GM18870 (cell line): Measurements from ENCODE around the gene SIK3.

Source experiments
- ATAC-seq: cut with Tn5 transposase; IDR thresholded peaks from one replicate; pipeline ENCODE4 v1.9.1; 2021; ENCODE audit warnings: moderate library complexity; ENCODE audit not compliant: unreplicated experiment

SIK3 gene

DNA sequence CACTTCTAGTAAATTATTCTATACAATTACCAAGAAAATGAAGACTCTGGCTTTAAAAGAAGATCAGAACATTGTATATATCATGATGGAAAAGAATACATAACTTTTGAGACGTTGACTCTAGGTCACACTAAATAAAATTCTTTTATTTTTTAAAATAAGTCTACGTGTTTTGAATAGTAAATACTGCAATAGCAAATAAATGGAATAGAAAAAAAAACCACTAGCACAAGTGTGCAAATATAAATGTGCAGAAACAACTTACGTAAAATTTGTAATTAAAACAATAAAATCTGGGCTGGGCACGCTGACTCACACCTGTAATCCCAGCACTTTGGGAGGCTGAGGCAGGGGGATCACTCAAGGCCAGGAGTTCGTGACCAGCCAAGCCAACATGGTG lies 17.9 kb downstream of the SIK3 start:
- ATAC-seq = no peak

DNA sequence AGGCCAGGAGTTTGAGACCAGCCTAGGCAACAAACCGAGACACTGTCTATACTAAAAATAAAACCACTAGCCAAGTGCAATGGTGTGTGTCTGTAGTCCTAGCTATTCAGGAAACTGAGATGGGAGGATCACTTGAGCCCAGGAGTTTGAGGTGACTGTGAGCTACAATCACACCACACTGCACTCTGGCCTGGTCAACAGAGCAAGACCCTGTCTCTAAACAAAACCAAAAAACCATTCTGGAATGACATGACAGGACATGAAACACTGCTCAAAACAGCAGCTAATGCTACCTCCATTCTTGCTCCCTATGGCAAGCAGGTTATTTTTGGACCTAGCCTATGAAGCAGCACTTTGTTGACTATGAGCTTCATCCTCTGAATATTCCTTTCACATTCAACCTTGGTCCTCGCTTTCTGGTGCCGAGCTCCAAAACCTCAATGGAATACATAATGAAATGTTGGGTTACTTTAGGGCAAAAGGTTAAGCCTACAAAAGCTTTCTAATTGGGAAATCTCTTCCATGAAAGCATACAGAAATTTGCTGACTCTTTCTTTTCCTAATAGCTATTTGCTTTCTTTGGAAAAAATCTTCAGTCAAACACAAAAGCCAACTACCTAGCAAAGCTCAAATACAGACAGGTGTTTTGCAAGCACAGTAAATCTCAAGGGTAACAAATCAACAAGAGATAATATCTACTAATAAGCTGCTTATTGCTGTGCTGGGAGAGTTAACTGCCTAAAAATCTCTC lies 21.1 kb downstream of the SIK3 start:
- peak; percentile 49 for ATAC-seq

GRCh38 chr11:117075186-117075585 lies 23.0 kb downstream of the SIK3 start:
- no peak for ATAC-seq

- no peak for ATAC-seq
Measured at GRCh38 chr11:117074119-117074518, 24.1 kb downstream of the SIK3 start.

DNA sequence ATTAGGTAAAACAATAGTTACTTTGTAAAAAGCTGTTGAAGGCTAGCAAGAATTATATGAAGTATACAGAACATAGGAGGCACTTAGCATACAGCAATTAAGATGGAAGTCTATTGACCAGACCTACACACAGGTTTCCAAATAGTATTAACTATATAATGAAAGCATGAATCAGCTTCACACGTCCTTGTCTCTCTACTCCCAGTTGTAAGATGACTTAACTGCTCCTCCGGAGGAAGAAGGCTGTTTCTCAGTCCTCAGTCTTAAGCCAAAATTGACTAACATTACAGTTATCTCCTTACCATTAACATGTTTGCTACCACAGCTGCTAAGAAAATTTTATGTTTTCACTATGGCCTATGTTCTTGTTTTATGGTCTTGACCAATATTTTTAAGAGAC lies 24.7 kb downstream of the SIK3 start:
- ATAC-seq = no peak

- no peak for ATAC-seq
Measured at GRCh38 chr11:117072517-117073461, 25.4 kb downstream of the SIK3 start.

- no peak for ATAC-seq
Measured at GRCh38 chr11:117071344-117071787, 26.9 kb downstream of the SIK3 start.

GRCh38 chr11:117070016-117070415 lies 28.2 kb downstream of the SIK3 start:
- ATAC-seq = no peak

DNA sequence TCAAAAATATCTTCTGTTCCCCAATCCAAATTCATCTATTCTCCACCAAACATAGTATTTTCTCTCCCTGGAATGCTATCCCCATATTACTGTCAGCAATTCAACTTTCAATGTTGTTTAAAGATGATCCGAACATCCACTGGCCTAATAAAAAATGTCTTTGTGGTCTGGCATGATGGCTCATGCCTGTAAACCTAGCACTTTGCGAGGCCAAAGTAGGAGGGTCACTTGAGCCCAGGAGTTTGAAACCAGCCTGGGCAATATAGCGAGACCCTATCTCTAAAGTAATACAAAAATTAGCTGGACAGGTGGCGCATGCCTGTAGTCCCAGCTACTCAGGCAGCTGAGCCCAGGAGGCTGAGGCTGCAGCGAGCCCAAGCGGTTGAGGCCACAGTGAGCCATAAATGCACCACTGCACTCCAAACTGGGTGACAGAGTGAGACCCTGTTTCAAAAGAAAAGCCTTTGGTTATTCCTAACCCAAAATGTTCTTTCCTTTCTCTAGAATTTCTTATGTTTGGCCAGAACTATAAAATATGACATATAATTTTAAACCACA lies 29.8 kb downstream of the SIK3 start:
- ATAC-seq = no peak

DNA sequence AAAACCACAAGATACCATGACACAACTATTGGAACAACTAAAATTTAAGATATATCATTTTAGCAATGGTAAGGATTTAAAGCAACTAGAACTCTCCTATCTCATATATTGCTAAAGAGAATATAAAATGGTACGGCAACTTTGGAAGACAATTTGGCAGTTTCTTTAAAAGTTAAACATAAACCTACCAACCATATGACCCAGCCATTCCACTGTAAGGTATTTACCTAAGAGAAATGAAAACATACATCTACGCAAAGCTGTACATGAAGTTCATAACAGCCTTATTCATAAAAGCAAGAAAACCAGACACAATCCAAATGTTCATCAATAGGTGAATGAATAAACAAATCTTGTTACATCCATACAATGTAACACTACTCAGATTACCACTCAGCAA lies 31.3 kb downstream of the SIK3 start:
- ATAC-seq = no peak

DNA sequence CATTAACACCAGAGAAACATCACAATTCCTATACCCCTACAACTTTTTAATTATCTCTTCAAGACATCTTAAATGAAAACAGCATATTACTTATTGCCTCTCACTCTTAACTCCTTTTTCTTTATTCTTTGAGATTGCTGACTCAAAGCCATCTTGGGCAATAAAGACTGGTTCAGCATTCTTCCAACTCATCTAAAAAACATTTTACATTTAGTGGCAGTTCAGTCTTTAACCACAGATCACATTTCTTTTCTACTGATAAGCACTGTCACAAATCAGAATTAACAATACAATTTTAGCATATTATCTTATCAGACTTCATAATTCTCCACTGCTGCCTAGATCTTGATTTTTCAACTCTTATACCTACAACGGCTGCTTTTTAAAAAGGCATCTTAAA lies 34.0 kb downstream of the SIK3 start:
- no peak for ATAC-seq

- ATAC-seq = no peak
Measured at GRCh38 chr11:117062498-117062897, 35.7 kb downstream of the SIK3 start.

DNA sequence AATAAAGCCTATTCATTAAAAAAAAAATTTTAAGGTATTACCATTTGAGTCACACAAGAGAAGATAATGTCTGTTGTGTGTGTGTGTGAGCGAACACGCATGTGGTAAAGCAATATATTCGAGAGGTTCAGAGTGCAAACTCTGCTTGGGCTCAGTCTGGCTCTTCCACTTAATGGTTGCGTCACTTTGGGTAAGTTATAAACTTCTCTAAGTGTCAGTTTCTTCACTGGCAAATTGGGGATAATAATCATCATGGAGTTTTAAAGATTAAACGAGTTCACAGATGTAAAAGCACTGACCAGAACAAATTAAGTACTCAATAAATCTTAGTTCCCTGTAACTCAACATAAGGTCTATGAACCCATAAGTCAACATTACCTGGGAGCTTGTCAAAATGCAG lies 37.0 kb downstream of the SIK3 start:
- ATAC-seq = no peak

GRCh38 chr11:117059611-117060148 lies 38.5 kb downstream of the SIK3 start:
- ATAC-seq = no peak

DNA sequence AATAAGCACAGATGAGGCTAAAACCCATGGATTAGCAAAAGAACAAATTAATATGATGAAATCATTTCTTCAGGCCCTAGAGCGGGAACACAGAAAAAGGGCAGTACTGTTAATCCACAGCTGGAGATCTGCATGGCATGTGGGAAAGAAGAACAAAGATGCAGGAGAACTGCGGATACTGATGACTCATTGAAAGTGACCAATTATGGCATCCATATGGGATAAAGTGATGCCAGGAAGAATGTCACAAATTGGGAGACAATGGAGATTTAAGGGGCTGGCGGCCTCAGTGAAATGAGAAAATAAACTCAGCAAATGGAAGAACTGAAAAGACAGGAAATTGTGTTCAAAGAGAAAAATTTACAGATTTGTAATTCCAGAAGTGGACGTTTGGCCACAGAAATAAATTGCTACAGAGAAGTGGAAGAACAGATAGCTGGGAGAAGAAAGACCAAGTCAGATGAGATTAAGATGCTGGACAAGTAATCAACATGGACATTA lies 39.4 kb downstream of the SIK3 start:
- no peak for ATAC-seq

DNA sequence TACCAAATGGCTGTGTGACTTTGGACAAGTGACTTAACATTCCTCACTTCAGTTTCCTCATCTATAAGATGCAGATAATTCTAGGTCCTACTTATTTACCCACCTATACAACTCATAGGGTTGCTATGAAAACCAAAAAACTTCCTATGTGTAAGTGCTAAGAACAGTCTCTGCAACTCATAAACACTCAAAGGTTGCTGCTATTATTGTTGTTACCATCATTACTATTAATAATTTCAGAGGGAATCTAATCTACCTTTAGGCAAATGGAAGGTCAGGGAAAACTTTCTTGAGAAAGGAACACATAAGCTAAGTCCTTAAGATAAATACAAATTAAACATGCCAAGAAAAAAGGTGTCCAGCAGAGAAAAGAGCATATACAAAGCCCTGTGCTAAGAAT lies 40.5 kb downstream of the SIK3 start:
- ATAC-seq = no peak

DNA sequence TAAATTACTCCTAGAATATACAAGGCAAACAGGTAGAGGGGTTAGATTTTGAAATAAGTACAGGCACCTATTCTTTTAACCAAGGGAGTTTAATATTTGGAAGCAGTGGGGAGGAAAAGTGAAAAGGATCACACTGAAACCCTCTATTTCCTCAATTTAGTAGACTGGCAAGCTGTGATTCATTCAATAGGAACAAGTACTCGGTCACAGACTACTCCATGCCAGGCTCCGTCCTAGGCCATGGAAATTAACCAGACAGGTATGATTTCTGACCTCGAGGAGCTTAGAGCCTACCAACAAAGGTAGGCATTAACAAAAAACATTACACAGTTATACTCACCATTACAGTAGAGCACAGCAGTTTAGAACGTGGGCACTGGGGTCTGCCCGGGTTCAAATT lies 40.9 kb downstream of the SIK3 start:
- no peak for ATAC-seq

DNA sequence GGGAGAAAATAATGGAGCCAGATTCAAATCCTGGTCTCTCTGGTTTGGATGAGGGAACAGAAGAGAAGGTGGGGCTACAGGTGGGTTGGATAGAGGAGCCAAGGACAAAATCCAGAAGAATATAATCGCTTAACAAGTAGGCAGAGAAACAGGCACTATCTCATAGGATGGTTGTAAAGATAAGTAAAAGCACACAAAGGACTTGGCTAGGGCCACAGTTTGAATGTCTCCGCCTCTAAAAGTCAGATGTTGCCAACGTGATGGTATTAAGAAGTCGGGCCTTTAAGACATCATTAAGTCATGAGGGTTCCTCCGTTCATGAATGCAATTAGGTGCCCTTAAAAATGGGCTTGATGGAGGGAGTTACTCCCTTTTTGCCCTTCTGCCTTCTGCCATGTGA lies 42.8 kb downstream of the SIK3 start:
- no peak for ATAC-seq

GRCh38 chr11:117054382-117054781 lies 43.8 kb downstream of the SIK3 start:
- no peak for ATAC-seq

- ATAC-seq = no peak
Measured at GRCh38 chr11:117052196-117053149, 45.8 kb downstream of the SIK3 start.
